ENCODE data around the gene DDX42.
"Not testable (repeated sequence)": the region's sequence is repeated elsewhere in the genome, so short reads cannot be mapped to it uniquely, and the experiment has no call there.

Gene DDX42

GRCh38 chr17:63866625-63867024 is 92.7 kb downstream of the DDX42 start:
- not testable (repeated sequence) for H3K27ac ChIP-seq (ENCODE audit: low read length); H3K27me3 ChIP-seq (ENCODE audit: insufficient read depth, low read length, poor library complexity); H3K79me2 ChIP-seq (ENCODE audit: insufficient read depth, low read length); H3K9ac ChIP-seq (ENCODE audit: low read depth, low read length); H2AFZ ChIP-seq (ENCODE audit: low read depth, low read length); H3K9me3 ChIP-seq (ENCODE audit: insufficient read depth, low read length, severe bottlenecking); H3K4me1 ChIP-seq (ENCODE audit: insufficient read depth, low read length); H4K20me1 ChIP-seq (ENCODE audit: insufficient read depth, low read length); H3K4me3 ChIP-seq (ENCODE audit: low read depth in 1 of 2, low read length in 2 of 2); DNase-seq; H3K36me3 ChIP-seq (ENCODE audit: insufficient read depth, low read length); H3K4me2 ChIP-seq (ENCODE audit: insufficient read depth, low read length)
- ATAC-seq (ENCODE audit: insufficient read depth, low read depth): peak; percentile 64; the same call in 2 of the 3 replicates
- peak; percentile 36 for TF ChIP-seq CTCF (IDR thresholded peaks at IDR 0.05; ENCODE audit: borderline replicate concordance, extremely low read depth, low read length, poor library complexity, severe bottlenecking)

Measured in DND-41 (cell line).